Measurements from ENCODE around the gene SGO2.

DNA sequence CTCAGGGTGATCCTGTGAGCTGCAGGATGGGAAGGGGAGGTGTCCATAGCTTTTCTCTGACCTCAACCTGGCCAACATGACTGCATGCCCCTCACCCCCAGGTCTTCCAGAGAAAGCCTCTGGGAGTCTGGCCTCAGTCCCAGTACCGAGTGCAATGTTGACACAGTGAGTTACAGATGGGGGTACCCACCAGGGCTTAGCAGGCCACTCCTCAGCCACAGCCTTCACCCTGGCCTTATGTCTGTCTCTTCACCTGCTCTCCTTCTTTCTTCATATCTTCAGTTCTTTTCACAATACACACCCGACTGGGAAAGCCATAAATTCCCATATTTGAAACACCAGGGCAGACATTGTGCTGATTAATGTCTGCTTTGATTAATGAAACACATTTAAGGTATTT lies 93.3 kb downstream of the SGO2 start:
- TF ChIP-seq, protein P1, sequence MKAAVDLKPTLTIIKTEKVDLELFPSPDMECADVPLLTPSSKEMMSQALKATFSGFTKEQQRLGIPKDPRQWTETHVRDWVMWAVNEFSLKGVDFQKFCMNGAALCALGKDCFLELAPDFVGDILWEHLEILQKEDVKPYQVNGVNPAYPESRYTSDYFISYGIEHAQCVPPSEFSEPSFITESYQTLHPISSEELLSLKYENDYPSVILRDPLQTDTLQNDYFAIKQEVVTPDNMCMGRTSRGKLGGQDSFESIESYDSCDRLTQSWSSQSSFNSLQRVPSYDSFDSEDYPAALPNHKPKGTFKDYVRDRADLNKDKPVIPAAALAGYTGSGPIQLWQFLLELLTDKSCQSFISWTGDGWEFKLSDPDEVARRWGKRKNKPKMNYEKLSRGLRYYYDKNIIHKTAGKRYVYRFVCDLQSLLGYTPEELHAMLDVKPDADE (conservative IDR thresholded peaks at IDR 0.05; ENCODE audit: control insufficient read depth, low read depth, low read length): no peak
- TF ChIP-seq, protein P2, sequence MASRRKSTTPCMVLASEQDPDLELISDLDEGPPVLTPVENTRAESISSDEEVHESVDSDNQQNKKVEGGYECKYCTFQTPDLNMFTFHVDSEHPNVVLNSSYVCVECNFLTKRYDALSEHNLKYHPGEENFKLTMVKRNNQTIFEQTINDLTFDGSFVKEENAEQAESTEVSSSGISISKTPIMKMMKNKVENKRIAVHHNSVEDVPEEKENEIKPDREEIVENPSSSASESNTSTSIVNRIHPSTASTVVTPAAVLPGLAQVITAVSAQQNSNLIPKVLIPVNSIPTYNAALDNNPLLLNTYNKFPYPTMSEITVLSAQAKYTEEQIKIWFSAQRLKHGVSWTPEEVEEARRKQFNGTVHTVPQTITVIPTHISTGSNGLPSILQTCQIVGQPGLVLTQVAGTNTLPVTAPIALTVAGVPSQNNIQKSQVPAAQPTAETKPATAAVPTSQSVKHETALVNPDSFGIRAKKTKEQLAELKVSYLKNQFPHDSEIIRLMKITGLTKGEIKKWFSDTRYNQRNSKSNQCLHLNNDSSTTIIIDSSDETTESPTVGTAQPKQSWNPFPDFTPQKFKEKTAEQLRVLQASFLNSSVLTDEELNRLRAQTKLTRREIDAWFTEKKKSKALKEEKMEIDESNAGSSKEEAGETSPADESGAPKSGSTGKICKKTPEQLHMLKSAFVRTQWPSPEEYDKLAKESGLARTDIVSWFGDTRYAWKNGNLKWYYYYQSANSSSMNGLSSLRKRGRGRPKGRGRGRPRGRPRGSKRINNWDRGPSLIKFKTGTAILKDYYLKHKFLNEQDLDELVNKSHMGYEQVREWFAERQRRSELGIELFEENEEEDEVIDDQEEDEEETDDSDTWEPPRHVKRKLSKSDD (conservative IDR thresholded peaks at IDR 0.05; ENCODE audit: low read length): no peak
- TF ChIP-seq GABPB1 (CRISPR knock-in tag; IDR thresholded peaks at IDR 0.05) (no peak), NRF1 (conservative IDR thresholded peaks at IDR 0.05 in 1 of 2, IDR thresholded peaks at IDR 0.05 in 1 of 2) (no peak), TEAD2 (tag; IDR thresholded peaks at IDR 0.05) (no peak), MAFF (IDR thresholded peaks at IDR 0.05; ENCODE audit: low read length) (no peak), POLR2A (conservative IDR thresholded peaks at IDR 0.05) (no peak), SP1 (CRISPR knock-in tag; IDR thresholded peaks at IDR 0.05) (no peak), STAG1 (CRISPR knock-in tag; IDR thresholded peaks at IDR 0.05; ENCODE audit: borderline replicate concordance) (no peak)
- TF ChIP-seq, protein P3, sequence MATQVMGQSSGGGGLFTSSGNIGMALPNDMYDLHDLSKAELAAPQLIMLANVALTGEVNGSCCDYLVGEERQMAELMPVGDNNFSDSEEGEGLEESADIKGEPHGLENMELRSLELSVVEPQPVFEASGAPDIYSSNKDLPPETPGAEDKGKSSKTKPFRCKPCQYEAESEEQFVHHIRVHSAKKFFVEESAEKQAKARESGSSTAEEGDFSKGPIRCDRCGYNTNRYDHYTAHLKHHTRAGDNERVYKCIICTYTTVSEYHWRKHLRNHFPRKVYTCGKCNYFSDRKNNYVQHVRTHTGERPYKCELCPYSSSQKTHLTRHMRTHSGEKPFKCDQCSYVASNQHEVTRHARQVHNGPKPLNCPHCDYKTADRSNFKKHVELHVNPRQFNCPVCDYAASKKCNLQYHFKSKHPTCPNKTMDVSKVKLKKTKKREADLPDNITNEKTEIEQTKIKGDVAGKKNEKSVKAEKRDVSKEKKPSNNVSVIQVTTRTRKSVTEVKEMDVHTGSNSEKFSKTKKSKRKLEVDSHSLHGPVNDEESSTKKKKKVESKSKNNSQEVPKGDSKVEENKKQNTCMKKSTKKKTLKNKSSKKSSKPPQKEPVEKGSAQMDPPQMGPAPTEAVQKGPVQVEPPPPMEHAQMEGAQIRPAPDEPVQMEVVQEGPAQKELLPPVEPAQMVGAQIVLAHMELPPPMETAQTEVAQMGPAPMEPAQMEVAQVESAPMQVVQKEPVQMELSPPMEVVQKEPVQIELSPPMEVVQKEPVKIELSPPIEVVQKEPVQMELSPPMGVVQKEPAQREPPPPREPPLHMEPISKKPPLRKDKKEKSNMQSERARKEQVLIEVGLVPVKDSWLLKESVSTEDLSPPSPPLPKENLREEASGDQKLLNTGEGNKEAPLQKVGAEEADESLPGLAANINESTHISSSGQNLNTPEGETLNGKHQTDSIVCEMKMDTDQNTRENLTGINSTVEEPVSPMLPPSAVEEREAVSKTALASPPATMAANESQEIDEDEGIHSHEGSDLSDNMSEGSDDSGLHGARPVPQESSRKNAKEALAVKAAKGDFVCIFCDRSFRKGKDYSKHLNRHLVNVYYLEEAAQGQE (IDR thresholded peaks at IDR 0.05; ENCODE audit: borderline replicate concordance): no peak
- TF ChIP-seq, protein P3 (CRISPR knock-in tag; IDR thresholded peaks at IDR 0.05; ENCODE audit: low read depth): no peak

Measured in K562 (cell line).